Stimulated activated CD4-positive, alpha-beta T cell treated with anti-CD3 and anti-CD28 coated beads, Interleukin-2, amount 100 ng/mL, for 48 hours (primary cell): Measurements from ENCODE around the gene ITM2C.
A peak's percentile ranks its signal among the peaks of the same experiment; 100 is the strongest.

Experiments used
- DNase-seq, 2 donors: peaks; one replicate each; pipeline ENCODE4 v3.0.0-alpha.2; 2020

The ITM2C gene

DNA sequence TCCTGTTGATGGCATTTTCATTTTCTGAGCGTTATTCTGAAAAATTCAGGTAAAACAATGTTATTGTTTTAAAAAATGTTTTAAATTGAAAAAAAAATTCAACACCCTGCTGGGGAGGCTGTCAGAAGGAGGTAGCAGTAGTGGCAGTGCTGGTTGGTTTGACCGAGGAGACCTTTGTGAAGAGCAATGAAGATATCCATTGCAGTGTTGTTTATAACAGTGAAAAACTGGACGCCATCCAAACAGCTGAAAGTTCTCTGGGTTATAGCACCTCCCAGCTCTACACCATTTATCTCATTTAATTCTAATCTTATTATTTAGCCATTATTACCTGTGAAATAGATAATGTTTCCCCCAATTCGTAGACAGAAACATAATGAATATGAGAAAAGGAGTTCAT lies 12.6 kb upstream of the ITM2C start:
- no peak for DNase-seq

DNA sequence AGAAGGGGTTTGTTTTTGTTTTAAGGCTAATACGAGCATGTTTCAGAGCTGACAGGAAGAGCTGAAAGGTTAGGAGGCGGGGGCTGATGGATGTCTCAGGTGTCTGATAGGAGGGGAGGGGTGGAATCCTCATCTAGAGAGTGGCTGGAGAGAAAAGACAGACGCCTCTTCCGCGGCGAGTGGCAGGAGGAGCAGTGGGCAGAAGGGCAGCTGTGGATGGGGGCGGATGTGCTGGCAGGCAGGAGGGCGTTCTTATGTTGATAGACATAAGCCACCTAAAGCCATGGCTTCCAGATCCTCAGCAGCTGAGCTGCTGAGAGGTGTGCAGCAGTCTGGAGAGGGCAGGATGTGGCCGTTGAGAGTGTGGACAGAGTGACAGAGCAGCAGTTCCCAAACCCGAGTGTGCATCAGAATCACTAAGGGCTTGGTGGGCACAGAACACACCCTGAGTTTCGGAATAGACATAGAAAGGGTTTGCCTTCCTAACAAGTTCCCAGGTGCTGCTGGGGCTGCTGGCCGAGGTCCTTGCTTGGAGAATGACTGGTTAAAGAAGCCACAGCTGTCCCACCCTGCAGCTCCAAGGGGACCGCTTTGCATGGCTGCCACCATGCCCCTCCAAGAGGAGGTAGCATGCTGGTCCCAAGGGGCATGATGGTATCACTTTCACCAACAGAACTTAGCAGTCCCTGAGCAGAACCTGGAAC lies 3.0 kb upstream of the ITM2C start:
- DNase-seq = no peak

DNA sequence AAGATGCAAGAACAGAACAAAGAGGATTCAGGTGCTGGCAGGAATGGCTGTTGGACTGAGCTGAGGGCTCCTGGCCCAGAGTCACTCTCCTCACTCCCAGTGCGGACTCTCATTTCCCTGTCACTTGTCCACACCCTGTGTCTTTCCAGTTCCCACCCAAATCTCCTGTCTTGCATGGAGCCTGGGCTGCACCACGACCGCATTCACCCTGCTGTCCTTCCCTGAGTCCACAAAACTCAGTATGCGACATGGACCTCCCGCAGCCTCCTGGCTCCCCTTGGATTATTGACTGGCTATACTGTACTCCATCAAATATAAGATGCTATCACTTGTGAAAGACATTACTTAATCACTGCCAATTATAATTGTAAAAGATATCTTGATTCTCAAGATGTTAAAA lies 2.5 kb upstream of the ITM2C start:
- DNase-seq = no peak

DNA sequence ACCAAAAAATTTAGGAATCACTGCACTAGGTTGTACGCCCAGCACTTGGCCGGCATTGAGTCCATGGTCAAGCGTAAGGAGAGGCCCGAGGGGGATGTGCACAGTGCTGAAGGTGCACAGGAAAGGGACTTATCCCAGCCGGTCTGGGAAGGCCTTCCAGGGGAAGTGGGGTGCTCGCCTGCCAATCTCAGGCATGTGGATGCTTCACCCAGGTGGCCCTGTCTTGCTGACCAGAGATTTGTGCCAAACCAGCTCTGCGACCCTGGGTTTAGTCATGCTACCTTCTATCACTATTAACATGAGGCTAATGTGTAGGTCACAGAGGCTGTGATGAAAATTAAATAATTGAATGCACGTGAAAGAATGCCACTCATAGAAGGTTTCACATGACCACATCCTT lies 1.7 kb upstream of the ITM2C start:
- no peak for DNase-seq

DNA sequence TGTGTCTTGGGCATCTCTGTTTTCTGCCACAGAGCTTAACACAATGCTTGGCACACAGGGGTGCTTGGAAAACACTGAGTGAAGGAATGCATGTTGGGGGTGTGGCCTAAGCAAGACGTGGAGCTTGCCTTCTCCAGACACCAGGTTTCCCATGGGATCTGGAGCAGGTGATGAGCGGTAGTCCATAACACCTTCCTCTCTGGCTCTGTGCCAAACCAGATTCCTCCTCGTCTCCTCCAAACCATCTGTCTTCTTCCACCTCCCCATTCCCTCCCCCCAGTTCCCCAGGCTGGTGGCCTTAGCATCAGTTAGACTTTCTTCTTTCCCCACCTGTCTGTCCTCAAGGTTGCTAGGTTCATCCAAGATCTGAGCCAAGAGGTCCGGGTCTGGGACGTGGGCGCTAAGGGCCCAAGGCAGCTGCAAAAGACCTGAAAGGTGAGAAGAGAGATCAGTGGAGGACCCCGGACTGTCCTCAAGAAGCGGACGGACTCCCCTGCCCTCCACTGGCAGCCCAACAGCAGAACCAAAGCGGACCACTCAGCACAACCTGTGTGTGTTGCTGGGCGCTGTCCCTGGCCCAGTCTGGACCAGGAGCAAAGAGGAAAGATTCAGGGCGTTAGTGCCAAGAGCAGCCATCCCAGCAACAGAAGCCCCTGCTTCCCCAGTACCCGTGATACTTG lies 1.2 kb upstream of the ITM2C start:
- DNase-seq = no peak

DNA sequence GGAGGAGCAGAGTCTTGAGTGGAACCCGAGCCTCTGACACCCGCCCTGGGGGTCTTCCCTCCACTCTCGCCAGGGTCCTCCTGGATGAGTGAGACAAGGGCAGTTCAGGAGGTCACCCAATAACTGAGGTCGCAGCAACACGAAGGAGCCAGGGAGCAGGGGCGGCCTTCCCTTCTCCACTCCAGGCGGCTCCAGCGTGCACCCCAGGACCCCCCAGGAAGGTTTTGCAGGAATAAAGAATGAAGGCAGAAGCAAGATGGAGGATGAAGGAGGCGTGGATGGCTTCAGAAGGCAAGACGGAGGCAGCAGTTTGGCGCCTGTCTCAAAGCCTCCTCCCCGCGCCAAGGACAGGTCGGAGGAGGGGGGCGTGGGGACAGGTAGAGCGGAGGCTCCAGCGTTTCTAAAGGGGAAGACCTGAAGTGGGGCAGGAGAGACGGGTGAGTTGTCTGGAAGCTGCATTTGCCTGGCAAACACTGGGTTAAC lies 579 bp upstream of the ITM2C start:
- no peak for DNase-seq

DNA sequence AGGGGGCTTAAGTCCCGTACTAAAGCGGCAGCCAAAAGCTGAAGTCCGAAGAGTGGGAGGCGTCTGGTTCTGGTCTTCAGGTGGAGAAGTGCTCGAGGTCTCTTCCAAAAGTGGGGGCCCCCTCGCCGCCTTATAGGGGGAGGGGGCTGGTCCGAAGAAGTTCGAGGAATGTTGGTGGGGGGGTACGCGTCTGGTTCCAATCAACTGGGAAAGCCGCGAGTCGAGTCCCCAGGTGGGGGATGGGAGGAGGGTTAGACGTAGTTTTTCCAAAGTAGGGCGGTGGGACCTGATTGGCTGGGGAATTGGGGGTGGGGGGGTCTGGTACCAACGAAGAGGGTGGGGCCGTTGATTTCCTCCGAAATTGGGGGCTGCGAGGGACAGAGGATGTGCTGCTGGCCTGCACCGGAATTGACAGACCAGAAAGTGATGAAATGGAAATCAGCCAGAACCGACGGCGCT lies 594 bp downstream of the ITM2C start:
- DNase-seq = no peak

DNA sequence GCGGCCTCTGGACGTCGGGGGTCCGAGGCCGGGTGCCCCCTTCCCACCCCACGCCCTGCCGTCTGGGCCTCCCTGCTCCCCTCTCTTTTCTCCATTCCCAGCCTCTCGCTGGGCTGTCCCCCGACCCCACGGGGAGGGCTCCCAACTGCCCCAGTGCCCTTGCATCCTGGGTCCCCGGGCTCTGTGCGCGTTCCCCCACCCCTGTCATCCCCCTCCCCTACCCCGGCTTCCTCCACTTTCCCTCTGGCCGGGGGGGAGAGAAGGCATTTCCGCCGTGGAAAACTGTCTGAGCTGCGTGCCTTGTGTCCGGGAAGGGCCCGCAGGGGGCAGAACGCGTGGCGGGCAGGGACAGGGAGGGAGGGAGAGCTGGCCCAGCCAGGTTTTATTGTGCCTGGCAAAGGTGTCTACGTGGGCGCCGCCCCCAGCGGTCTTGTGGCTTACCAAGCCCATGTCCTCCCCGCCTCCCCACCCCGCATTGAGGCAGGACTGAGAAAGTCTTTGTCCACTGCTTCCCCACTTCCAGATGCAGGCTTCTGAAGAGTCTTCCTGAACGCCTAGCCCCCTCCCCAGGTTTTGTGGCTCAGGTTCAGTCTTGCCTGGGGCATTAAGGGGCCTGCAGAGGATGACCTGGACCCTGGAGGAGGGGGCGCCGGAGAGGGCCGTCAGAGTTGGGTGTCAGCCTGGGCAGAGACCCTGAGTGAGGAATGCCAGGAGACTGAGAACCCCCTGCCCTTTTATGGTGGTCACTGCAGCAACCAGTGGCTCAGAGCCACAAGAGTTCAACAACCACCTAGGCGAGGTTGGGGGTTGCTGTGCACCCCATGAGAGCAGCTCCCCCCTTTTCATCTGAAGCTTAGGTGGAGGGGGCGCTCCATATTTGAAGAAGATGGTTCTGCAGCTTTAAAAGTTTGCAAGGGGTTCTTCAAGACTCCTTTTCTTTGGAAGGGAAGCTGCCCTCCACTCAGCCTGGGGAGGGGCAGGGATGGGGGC lies 1.3 kb downstream of the ITM2C start:
- DNase-seq = no peak

DNA sequence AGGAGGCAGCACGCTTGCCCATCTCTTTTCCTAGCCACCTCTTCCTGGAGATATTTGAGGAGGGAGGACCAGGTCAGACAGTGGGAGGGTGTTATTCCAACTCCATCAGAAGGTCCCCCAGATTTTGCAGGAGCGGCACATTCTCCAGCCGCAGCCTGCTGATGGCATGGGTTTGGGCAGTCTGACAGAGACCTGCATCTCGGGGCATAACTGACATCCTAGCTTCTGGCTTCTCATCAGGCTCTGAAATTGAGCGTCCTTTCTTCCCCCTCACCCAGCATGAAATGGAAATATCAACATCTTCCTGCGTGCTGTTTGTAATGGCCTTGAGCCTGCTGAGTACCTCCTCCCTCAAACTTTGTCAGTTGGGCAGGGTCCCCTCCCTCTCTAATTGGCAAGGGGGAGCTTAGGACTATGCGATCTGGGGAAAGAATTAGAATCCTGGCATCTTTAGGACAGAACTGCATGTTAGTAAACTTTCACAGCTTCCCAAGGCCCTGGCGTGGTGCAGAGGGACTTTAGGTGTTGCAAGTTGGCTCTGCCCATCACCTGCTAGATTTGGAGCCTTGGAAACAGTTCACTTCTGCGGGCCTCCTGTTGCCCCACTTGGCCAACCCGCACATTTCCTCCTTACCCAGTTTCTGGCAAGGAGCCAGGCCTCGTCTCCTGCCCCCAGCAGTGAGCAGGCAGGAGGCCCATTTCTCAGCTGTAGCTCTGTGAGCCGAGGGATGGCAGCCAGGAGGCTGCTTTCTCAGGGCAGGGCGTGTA lies 2.2 kb downstream of the ITM2C start:
- peak in 1 of 2 donors; percentile 34 for DNase-seq

DNA sequence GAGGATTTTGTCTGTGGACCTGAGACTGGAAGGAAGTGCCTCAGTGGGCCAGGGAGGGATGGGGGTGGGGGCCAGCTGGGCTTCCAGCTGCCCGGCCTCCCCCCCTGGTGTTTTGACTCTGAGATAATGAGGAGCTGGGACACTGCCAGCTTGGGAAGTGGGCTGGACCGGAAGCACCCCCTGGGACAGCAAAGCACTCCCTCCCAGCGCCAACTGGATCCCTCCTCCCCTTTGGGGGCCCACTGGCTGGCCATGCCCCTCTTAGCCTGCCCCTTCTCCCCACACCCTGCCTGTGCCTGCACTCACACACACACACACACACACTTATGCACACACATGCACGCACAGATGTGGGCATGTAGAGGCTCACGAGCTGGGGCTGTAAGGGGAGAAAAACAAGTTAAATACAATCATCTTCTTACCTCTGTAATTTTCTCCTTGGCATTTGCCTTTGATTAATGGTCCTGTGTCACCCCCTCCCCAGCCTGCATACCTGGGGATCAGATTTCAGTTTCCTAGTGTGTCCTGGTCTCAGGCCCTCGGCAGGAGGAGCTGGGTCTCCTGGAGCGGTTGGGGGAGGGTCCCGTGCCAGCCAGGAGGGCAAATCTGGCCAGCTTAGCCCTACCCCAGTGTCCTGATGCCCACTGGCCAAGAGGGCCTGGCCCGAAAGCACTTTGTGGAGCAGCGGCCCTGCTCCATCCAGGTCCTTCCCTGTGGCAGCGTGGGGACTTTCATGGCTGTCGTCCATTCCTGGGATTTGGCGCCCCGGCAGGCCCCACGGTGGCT lies 3.6 kb downstream of the ITM2C start:
- DNase-seq = no peak

DNA sequence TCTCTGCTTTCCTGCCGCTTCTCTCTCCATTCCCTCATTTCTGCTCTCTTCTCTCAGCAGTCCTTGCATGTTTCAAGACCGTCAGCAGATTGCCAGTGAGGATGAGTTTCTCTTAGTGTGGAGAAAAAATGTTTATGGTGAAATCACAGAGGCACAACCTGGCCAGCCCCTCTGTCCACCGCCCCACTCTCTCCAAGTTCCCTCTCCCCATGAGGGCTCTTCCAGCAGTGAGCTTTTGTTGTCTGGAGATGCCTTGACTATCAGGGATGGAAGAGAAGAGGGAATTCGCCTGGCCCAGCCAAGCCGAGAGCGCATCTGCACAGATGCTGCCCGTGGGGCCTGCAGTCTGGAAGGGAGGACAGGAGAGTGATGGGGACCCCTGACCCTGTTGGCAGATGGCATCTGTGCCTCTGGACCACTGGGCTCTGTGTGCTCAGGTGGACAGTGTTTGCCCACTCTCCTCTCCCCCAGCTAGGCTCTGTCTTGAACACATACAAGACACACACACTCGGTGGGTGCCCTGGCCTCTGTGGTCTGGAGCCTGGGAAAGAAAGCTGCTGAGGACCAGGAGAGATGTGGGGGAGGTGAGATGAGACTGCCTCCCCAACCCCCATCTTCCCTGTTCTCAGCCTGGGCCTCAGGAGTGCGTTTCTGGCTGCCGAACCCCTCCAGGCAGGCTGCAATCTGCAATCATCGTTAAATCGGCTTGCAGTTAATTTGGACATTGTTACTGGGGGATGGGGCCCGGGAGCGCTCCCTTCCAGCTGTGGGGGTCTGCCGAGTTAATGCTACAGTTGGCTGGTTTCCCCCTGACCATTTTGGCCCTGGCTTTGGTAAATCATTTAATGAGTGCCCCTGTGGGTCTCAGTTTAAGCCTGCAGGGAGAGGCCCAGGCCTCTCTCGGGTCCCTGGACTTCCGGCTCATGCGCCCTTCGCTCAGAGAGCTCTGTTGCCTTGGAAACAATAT lies 4.5 kb downstream of the ITM2C start:
- no peak for DNase-seq

DNA sequence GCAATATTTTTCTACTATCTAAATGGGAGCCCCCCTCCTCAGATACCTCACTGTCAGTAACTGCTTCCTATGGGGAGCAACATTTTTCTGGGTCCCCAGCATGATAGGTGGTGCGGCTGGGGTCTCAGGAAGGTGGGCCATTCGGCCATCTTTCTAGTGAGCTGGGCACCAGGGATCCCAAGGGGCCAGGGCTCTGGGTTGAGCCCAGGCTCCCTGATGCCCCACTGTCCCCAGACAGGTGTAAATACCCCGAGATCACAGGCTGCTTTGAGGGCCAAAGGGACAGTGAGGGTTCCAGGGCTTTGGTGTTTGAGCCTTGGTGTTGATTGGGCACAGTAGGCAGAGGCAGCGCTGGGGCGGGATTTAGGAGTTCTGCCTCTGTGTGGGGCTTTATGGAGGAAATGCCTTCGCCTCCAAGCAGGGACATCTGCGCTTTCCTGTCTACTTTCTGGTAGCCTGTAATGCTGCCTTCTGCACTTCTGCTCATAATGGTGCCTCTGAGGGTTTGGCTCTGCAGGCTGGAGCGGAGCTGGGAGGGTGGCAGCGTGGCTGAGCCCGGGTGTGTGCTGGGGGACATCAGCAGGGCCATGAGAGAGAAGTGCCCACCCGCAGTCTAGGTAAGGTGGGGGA lies 5.3 kb downstream of the ITM2C start:
- DNase-seq = no peak

DNA sequence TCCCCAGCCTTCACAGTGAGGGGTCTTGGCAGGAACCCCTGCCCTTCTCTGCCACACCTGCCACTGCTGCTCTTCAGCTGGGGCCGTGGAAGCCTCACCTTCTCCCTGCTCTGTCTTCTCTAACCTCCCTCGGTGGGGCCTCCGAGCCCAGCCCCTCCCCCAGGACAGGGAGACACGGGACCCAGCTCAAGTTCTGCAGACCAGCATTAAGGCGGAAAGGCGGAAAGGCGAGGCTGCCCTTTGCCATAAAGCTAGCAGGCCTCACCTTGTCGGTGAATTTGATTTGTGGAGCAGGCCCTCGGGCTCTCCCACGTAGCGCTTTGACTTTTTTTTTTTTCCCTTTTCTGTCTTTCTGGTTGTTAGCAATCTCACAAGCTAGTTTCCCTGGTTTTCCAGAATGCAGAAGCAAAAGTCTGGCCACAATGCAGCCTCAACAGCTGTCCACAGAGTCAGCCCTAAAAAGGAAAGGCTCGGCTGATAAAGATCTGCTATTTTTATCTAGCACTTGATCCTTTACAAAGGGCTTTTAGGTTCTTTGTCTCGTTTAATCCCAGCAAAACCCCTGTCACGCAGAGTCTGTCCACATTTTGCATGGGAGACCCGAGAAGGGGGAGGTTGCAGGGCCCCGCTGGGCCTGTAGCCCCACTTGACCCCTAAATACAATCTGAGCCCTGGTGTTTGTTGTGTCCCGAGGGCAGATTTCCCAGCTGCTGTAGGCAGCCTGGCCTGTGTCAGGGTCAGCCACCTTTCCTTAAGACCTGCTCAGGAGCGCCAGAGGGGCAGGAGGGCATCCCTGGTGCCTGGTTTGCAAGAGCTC lies 6.0 kb downstream of the ITM2C start:
- no peak for DNase-seq

DNA sequence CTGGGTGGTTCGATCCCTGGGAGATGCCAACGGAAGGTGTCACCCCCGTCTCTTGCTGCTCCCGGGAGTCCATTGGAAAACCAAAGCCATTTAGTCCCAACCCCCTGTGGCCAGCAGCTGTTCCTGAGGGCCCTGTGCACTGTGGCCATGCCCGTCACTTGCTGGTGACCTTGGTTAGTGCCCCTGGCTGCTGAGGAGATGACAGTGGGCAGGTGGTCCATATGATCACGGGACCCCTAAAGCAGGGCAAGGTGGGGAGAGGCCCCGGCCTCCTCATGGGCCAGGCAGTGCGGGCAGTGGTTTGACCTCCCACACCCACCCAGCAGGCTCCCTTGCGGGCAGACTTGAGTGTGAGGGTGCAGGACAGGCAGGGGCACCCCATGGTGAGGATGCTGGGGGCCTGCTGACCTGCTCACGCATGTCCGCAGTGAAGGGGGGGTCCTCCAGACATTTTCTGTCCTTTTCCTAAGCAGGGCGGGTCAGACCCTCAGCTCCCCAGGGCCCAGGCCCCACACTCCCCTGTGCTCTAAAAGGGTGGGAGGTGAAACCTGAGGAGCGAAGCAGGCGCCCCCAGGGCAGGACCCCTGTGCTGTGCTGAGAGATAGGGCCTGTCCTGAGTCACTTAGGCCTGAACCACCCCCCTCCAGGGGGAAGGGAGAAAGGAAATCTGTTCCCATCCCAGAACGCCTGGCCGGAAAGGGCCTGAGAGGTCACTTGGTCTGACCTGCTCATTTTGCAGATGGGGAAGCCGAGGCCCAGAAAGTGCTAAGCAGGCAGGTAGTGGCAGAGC lies 6.8 kb downstream of the ITM2C start:
- DNase-seq = no peak

DNA sequence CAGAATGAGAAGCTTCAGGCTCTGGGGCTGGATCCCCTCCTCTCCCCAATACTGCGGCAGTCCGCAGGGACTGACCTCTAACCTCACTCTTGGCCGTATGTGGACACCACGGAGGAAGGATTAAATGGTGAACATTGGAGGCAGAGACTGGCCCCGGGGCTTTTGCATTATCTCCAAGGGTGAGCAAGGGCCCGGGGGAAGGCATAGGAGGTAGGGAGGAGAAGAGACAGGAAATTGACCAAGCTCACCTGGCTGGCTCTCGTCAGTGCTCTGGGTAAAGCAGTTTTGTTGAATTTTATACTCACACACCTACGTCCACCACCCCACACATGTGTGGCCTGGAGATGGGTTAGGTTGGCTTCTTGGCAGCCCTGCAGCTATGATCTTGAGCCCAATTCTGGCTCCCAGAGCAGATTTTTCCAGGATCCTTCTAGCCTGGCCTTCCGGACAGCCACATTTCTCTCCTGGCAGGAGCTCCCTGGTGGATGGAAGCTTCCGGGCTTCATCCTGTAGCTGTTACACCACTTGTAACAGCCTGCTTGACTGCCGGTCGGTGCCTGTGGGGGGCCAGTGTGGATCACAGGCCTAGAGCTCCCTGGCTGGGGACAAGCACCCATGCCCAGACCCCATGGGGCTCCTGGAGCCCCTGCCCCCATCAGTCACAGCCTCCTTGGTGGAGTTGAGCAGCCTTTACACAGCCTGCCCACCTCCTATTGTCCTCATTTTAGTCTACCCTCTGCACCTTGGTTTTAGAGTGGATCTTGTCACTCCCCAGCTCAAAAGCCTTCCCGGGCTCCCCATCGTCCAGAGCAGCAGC lies 7.6 kb downstream of the ITM2C start:
- no peak for DNase-seq

DNA sequence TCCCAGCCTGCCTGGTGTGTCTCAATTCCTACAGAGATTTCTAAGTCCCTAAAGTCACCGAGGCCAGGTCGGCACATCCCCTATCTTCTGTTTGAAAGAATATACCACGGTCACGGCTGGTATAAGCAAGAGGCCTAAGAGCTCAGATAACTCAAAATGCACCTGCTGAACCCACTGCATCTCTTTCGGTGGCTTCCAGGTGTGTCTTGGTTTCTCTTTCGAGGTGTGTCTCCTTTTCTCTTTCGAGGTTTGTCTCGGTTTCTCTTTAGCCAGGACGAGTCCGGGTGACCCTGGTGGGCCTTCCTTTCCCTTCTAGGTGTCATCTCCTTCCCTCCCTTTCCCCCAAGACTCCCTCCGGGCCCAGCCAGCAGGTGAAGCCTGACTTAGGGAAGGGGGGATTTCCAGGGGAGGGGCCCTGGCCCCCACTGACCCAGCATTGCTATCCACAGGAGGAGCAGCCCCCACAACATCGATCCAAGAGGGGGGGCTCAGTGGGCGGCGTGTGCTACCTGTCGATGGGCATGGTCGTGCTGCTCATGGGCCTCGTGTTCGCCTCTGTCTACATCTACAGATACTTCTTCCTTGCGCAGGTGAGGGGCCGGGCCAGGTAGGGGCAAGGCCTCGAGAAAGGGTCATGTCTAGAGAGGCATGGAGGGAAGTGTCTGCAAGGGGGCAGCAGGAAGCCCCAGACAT lies 8.4 kb downstream of the ITM2C start:
- no peak for DNase-seq
